GM19467 (cell line): Measurements from ENCODE around the gene CLDND1.

Experiments used
- ATAC-seq: cut with Tn5 transposase; IDR thresholded peaks from one replicate; pipeline ENCODE4 v1.9.1; 2021; ENCODE audit warnings: mild to moderate bottlenecking, moderate library complexity; ENCODE audit not compliant: unreplicated experiment

CLDND1 gene

DNA sequence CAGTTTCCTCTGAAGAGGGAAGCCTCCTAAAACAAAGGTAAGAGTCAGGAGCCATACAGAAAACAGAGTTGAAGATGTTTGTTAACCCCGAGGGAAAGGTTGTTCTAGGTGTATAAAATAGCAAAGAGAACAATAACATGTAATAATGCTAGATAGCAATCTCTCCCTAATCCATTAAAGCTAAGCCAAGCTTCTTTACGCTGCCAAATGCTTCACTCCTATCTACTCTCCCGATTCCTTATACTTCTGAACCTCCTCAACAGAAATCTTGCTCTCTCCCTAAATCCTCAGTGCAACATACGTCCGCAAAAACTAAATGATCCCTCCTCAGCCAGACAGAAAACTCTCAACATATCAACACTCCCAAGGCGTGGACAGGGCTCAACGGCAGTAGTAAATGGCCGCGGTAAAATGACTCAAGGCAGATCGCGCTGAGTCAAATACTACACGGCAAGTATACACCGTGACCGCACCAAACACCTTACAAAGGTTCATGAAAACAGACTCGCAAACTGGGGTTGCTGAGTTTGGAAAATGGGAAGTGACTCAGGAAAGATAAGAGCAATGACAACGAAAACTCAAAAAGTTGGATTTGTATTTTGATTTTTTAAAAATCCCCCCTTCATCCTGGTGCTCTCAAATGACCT is 682 bp downstream of the CLDND1 start:
- ATAC-seq: peak; percentile 33

DNA sequence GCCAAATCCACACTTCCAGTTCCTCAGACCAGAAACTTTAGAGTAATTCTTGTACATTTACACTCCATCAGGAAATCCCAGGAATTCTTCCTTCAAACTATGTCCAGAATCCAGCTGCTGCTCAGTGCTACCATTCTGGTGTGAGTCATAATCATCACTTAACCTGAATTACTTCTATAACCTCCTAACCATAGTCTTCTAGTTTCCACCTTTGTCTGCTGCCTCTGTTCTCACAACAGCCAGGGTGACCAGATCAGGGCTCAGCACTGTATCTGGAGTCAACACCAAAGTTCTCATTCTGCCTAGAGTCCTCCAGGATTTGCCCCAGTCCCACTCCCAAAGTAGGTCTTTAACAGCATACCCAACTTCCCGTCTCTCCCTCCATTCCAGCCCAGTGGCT is 3.4 kb downstream of the CLDND1 start:
- ATAC-seq: no peak

DNA sequence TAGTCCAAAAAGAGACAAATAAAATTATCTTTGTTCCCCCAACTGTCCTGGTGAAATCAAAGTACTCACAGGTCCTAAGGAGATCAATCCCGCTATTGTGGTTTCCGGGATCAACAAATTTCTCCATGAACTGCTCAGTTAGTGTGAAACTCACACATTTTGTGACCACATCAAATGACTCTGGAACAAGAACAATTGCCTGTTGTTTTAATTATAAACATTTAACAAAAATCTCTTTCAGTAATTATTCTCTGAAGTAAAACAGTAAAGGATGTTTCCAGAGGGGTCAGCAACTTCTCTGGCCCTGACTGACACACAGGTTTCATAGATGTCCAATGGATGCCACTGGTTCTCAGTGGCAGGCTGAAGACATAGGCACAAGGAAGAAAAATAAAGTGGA is 3.9 kb downstream of the CLDND1 start:
- no peak for ATAC-seq

DNA sequence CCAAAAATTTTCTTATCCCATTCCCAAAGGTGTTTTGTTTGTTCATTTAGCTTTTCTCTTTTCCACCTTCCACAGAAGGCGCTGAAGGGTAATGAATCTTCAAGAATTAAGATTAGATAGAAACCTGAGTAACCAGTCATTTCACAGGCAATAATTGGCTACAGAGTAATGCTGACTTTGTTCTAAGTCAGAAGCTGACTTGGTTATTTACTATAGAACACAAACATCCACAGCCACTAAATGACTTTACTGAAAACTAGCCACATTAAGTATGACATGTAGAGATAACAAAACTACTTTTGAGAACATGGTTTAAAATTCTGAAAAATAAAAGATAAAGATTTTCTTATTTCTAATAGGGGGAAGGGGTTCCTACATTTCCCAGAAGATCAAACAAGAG is 7.8 kb downstream of the CLDND1 start:
- no peak for ATAC-seq

DNA sequence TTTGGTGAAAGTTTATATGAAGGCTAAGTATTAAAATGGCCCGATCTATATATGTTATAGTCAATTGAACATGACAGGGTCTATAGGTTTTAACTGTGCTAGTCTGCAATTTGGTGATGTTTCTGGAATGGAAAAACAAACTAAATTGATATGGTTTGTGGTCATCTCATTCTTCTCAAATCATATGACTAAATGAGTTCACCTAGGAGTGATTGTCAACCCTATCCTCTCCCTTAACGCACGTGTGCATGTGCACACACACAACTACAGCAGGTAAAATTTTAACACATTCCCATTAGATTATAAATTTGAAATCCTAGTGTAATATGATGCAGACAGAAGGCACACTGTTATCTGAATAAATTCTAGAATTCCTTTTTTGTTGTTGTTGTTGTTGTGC is 9.0 kb downstream of the CLDND1 start:
- no peak for ATAC-seq

DNA sequence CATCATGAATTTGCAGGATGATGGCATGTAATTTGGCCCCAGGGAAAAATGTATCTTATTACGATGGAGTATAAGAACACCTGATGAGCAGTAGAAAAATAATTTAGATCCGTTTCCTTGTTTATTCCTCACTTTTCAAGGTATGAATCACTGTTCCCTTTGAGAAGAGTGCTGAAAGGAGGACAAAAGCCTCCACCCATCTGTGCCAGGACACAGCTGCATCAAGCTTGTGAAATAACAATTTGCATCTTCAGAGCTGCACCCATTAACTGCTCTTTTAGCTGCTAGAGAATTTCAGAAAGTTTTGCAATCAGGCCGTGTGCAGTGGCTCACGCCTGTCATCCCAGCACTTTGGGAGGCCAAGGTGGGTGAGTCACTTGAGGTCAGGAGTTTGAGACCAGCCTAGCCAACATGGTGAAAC is 9.6 kb downstream of the CLDND1 start:
- ATAC-seq: no peak

DNA sequence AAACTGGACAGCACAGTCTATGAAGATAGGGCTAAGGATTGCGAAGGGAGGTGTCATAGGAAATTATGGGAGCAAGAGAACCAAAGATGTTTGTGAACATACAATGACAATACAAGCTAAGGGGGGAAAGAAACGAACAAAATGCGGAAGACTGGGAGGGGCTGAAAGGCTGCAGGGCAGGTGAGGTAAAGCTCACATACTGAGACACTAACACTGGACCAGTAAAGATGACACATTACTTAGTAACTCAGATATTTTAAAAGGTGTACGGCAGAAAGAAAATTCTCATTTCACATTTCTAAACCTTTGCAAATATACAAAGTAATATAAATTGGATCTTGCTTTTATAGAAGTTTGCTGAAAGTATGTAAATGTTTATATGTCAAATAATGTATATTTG is 10.1 kb downstream of the CLDND1 start:
- ATAC-seq: no peak

DNA sequence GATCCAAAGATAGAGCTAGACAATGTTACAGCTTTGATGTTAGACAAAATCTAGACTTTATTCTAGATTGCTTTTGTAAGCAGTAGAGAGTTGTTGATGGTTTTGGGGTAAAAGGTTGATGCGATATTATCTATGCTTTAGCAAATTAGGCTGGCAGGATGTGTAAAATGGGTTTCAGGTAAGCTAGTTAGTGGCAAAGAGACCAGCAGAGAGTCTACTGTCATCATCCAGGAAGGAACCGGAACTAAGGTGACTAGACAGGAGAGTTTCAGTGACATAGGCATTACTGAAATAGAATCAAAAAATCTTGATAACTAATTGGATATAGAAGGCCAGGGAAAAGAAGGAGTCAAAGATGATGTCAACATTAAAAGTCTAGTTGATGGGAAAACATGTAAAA is 14.1 kb downstream of the CLDND1 start:
- ATAC-seq: no peak

DNA sequence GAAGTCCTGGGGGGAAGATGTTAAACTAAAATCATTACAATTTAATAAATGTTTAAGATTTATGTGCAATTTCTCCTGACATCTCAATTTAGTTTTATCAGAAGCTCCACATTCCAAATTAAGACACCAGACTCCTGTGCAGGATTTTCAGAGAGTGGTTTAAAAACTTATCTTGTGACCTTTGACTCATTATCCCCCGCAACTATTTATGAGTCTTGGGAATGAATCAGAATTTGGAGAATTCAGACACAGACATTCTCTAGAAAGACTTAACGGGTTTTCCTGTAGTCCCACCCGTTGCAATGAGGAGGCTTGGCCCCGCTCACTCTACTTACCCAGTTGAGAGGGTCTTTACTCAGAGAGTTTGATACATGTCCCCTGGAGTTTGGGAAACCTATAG is 18.2 kb downstream of the CLDND1 start:
- ATAC-seq: no peak

DNA sequence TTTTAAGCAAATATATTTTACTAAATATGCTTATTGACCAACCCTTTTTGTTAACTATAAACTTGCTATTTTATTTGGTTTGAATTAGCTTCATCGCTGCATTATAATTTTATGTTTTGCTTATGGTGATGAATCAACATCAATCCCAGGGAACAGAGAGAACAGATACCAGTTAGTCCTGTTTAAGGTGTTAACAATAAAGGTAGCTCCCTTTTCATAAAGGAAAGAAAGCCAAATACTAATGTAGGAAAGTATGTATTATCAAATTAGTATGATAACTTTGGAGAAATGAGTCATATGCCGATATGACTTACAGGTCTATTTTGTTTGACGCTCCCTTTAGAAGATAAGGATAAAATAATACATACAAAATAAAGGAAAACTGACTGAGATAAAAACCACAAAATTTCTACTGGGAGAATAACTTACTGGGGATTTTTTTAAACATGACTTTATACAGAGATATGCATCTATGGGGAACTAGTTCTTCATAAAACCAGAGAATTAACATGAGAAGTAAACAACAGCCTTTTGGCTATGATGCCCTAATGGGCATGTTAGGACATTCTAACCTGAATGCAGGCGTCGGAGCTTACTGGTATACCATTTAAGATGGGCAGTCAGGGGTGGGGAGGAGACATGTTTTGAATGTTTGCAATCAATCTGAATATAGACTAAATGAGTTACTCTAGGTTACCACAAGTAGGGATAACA is 20.7 kb downstream of the CLDND1 start:
- no peak for ATAC-seq

DNA sequence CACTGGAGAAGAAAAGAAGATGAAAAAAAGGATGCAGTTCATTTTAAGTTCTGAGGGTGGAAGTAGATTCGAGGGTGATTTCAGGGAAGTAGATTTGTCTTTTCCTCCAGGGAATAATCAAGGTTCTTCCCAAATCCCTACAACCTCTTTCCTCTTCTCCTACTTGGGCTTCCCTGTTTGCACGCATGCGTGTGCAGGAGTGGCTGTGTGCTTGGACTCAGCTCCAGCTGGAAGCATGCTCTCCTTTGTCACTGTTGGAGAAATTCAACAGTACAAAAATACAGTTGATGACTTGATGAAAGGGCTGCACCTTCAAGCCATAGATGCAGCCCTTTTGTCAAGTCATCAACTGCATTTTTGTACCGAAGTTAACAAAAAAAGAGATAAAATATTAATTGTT is 21.4 kb downstream of the CLDND1 start:
- ATAC-seq: no peak

DNA sequence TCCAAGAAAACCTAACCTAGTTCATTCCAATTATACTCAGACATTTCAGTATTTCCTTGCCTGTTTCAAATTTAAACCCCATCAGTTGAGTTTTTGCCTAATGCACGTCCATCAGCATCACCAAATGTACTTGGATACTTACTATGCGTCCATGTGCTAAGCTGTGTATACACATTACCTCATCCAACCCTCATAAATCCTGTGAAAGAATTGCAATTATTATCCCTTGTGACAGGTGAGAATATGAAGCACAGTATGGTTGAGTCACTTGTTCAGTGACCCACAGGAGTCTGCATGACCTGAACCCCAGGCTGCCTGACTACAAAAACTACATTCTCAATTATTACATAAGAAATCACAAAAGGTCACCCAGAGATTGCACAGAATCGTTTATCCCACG is 22.7 kb downstream of the CLDND1 start:
- no peak for ATAC-seq

DNA sequence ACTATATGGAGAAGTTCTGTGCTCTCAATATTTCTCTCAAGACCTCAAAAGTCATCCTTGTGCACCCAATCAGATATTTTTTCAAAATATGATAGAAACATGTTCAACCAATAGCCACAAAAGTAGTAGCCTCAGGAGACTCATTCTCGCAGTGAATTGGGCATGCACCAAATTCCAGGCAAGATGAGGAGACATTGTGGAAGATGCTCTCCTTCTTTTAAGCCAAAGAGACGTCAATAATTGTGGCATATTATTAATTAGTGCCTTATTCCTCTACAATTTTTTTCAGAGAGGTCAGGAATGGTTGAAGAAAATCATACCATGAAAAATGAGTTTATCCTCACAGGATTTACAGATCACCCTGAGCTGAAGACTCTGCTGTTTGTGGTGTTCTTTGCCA is 25.3 kb downstream of the CLDND1 start, which contains the start of gene OR5K2:
Gene OR5K2 (plus strand): TSS at position 301 of the 400 bp plus-strand sequence. CDS start 0 bp downstream, at position 301.
- no peak for ATAC-seq

DNA sequence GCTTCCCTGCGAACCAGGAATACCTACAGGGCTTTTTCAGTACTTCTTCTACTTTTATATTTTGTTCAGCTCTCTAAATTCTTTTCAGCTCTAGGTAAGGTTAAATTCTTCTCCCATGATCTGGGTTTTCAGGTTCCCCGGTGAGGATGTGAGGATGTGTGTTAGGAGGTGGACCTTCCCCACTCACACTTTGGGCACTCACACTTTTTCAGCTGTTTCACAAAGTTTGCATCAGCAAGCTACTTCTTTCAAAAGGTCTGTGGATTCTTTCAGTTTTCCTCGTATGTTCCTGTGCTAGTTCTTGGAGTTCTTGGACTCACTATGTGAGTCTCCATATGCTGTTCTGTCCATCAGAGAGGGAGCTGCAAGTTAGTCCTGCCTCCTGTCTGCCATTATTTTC is 39.1 kb downstream of the CLDND1 start:
- ATAC-seq: no peak

DNA sequence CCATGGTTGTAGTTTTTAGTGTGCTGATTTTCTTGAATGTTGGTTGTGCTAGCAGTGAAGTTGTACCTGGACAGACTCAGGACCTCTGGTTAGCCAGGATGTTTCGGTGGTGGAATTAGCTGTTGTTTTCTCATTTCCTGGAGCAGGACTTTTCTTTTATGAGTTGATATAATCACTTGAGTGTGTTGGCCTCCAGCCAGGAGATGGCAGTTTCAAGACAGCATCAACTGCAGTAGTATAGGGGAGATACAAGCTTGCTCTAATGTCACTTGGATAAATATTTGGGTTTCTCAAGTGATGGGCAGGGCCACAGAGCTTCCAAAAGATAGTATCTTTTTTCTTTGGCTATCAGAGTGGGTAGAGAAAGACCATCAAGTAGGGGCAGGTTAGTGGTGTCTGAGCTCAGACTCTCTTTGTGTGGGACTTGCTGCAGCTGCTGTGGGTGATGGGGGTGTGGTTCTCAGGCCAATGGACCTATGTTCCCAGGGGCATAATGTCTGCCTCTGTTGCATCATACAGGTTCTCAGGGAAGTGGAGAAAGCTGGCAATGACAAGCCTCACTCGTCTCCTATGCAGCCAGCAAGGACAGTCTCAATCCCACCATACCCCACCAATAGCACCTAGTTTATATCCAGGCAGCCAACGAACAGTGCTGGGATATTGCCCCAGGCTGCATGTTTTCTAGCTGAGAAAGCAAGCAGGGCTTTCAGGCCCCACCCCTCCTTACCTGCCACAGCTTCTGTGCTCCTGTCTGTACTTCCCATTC is 39.8 kb downstream of the CLDND1 start:
- ATAC-seq: no peak
